WTC11 (cell line): Measurements from ENCODE around the gene KRT12.

ENCODE experiments used
- ESRRA ChIP-seq: sonication (generic); formaldehyde crosslinking; IDR thresholded peaks from 2 replicates; pipeline ENCODE4 v1.8.1; 2022; ENCODE audit warnings: mild to moderate bottlenecking, missing genetic modification reagents, borderline replicate concordance
- KAT7 ChIP-seq: sonication (generic); formaldehyde crosslinking; IDR thresholded peaks from 2 replicates; pipeline ENCODE4 v1.8.1; 2023; ENCODE audit warnings: missing genetic modification reagents, mild to moderate bottlenecking, borderline replicate concordance
- NFATC4 ChIP-seq: fragments of 250-450 bp; sonication (Bioruptor Pico); IDR thresholded peaks from 2 replicates; pipeline ENCODE4 v1.9.0; 2021; ENCODE audit warnings: mild to moderate bottlenecking
- SMAD3 ChIP-seq: sonication (generic); formaldehyde crosslinking; IDR thresholded peaks from 2 replicates; pipeline ENCODE4 v1.8.0; 2022; ENCODE audit warnings: missing genetic modification reagents, mild to moderate bottlenecking, borderline replicate concordance
- ZNF121 ChIP-seq: sonication (generic); formaldehyde crosslinking; IDR thresholded peaks from 2 replicates; pipeline ENCODE4 v1.8.0; 2023; ENCODE audit warnings: missing genetic modification reagents
- ZNF138 ChIP-seq: sonication (generic); formaldehyde crosslinking; conservative IDR thresholded peaks from 2 replicates; pipeline ENCODE4 v1.8.1; 2022; ENCODE audit warnings: mild to moderate bottlenecking, moderate library complexity, missing genetic modification reagents
- ZNF263 ChIP-seq: sonication (generic); formaldehyde crosslinking; IDR thresholded peaks from 2 replicates; pipeline ENCODE4 v1.8.1; 2022; ENCODE audit warnings: low read depth, mild to moderate bottlenecking, moderate library complexity, missing genetic modification reagents
- TF ChIP-seq, protein P1 (sequence below): fragments of 200-600 bp; IDR thresholded peaks from 2 replicates; pipeline ENCODE4 v1.8.0; 2022; ENCODE audit warnings: antibody characterized with exemption
- TF ChIP-seq, protein P2 (sequence below): sonication (generic); formaldehyde crosslinking; IDR thresholded peaks from 2 replicates; pipeline ENCODE4 v1.8.0; 2022; ENCODE audit warnings: mild to moderate bottlenecking, missing genetic modification reagents
- TF ChIP-seq, protein P3 (sequence below): sonication (generic); formaldehyde crosslinking; conservative IDR thresholded peaks from 2 replicates; pipeline ENCODE4 v1.8.1; 2022; ENCODE audit warnings: mild to moderate bottlenecking, missing genetic modification reagents
- TF ChIP-seq, protein P4 (sequence below): sonication (generic); formaldehyde crosslinking; IDR thresholded peaks from 2 replicates; pipeline ENCODE4 v1.8.0; 2022; ENCODE audit warnings: mild to moderate bottlenecking, missing genetic modification reagents
- TF ChIP-seq, protein P5 (sequence below): sonication (generic); formaldehyde crosslinking; IDR thresholded peaks from 2 replicates; pipeline ENCODE4 v1.8.1; 2023; ENCODE audit warnings: mild to moderate bottlenecking, missing genetic modification reagents, moderate library complexity
- TF ChIP-seq, protein P6 (sequence below): sonication (generic); formaldehyde crosslinking; IDR thresholded peaks from 2 replicates; pipeline ENCODE4 v1.8.1; 2022; ENCODE audit warnings: mild to moderate bottlenecking, missing genetic modification reagents, moderate library complexity, borderline replicate concordance

DNA sequence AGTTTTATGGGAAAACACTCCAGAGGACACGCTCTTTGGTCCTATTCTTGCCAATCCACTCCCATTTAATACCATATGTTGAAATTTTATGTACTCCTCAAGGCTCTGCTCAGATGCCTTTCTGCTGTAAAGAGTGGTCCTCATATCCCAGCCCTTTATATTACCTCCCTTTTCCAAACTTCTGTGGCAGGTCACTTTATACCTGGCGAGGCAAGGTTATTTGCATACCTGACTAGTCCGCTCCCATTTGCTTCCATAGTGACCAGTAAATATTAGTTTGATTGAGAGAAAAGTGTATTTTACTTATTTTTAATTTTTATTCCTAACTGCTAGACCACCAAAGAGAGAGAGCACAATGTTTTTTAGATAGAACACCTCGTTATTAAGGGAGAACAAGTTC is 17.3 kb downstream of the KRT12 start:
- TF ChIP-seq, protein P1, sequence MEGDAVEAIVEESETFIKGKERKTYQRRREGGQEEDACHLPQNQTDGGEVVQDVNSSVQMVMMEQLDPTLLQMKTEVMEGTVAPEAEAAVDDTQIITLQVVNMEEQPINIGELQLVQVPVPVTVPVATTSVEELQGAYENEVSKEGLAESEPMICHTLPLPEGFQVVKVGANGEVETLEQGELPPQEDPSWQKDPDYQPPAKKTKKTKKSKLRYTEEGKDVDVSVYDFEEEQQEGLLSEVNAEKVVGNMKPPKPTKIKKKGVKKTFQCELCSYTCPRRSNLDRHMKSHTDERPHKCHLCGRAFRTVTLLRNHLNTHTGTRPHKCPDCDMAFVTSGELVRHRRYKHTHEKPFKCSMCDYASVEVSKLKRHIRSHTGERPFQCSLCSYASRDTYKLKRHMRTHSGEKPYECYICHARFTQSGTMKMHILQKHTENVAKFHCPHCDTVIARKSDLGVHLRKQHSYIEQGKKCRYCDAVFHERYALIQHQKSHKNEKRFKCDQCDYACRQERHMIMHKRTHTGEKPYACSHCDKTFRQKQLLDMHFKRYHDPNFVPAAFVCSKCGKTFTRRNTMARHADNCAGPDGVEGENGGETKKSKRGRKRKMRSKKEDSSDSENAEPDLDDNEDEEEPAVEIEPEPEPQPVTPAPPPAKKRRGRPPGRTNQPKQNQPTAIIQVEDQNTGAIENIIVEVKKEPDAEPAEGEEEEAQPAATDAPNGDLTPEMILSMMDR, result no peak
- TF ChIP-seq ZNF121 (CRISPR knock-in tag) (no peak), ESRRA (CRISPR knock-in tag) (no peak), NFATC4 (CRISPR knock-in tag) (no peak), ZNF263 (CRISPR knock-in tag) (no peak), KAT7 (CRISPR knock-in tag) (no peak), SMAD3 (no peak), ZNF138 (no peak)
- TF ChIP-seq, protein P2, sequence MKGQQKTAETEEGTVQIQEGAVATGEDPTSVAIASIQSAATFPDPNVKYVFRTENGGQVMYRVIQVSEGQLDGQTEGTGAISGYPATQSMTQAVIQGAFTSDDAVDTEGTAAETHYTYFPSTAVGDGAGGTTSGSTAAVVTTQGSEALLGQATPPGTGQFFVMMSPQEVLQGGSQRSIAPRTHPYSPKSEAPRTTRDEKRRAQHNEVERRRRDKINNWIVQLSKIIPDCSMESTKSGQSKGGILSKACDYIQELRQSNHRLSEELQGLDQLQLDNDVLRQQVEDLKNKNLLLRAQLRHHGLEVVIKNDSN (CRISPR knock-in tag), result no peak
- TF ChIP-seq, protein P3, sequence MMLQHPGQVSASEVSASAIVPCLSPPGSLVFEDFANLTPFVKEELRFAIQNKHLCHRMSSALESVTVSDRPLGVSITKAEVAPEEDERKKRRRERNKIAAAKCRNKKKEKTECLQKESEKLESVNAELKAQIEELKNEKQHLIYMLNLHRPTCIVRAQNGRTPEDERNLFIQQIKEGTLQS, result no peak
- TF ChIP-seq, protein P4, sequence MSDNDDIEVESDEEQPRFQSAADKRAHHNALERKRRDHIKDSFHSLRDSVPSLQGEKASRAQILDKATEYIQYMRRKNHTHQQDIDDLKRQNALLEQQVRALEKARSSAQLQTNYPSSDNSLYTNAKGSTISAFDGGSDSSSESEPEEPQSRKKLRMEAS, result no peak
- TF ChIP-seq, protein P5, sequence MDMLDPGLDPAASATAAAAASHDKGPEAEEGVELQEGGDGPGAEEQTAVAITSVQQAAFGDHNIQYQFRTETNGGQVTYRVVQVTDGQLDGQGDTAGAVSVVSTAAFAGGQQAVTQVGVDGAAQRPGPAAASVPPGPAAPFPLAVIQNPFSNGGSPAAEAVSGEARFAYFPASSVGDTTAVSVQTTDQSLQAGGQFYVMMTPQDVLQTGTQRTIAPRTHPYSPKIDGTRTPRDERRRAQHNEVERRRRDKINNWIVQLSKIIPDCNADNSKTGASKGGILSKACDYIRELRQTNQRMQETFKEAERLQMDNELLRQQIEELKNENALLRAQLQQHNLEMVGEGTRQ (CRISPR knock-in tag), result no peak
- TF ChIP-seq, protein P6, sequence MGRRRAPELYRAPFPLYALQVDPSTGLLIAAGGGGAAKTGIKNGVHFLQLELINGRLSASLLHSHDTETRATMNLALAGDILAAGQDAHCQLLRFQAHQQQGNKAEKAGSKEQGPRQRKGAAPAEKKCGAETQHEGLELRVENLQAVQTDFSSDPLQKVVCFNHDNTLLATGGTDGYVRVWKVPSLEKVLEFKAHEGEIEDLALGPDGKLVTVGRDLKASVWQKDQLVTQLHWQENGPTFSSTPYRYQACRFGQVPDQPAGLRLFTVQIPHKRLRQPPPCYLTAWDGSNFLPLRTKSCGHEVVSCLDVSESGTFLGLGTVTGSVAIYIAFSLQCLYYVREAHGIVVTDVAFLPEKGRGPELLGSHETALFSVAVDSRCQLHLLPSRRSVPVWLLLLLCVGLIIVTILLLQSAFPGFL (CRISPR knock-in tag), result no peak
